Measurements from ENCODE around the gene TSPAN14.

DNA sequence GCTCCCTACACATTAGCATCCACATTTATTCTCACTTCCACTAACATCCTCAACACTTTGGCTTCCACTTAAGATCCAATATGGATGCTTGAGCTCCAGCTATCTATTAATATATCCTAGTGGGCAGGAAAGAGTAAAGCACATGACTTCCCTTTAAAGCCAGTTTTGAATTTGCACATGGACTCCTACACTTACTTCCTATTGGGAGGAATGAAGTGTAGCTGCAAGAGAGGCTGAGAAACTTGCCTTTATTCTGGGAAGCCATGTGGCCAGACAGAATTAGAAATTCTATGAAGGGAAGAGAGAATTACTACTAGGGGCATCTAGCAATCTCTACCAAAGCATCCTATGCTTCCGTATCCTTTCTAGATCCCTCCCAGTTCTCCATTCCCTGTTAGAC lies 3.0 kb upstream of the TSPAN14 start:
- TF ChIP-seq POLR2A (IDR thresholded peaks at IDR 0.05), result no peak
- TF ChIP-seq, protein P1, sequence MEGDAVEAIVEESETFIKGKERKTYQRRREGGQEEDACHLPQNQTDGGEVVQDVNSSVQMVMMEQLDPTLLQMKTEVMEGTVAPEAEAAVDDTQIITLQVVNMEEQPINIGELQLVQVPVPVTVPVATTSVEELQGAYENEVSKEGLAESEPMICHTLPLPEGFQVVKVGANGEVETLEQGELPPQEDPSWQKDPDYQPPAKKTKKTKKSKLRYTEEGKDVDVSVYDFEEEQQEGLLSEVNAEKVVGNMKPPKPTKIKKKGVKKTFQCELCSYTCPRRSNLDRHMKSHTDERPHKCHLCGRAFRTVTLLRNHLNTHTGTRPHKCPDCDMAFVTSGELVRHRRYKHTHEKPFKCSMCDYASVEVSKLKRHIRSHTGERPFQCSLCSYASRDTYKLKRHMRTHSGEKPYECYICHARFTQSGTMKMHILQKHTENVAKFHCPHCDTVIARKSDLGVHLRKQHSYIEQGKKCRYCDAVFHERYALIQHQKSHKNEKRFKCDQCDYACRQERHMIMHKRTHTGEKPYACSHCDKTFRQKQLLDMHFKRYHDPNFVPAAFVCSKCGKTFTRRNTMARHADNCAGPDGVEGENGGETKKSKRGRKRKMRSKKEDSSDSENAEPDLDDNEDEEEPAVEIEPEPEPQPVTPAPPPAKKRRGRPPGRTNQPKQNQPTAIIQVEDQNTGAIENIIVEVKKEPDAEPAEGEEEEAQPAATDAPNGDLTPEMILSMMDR (IDR thresholded peaks at IDR 0.05), result no peak
